CD4-positive, alpha-beta T cell treated with Interleukin-15 for 4 hours (primary cell): ENCODE measurements around the gene GTF2H2C_2.
"Not testable (repeated sequence)": the region's sequence is repeated elsewhere in the genome, so short reads cannot be mapped to it uniquely, and the experiment has no call there.

ENCODE experiments used
- DNase-seq: peaks from one replicate; pipeline ENCODE4 v3.0.0-alpha.2; 2020; ENCODE audit warnings: low spot score

The GTF2H2C_2 gene

DNA sequence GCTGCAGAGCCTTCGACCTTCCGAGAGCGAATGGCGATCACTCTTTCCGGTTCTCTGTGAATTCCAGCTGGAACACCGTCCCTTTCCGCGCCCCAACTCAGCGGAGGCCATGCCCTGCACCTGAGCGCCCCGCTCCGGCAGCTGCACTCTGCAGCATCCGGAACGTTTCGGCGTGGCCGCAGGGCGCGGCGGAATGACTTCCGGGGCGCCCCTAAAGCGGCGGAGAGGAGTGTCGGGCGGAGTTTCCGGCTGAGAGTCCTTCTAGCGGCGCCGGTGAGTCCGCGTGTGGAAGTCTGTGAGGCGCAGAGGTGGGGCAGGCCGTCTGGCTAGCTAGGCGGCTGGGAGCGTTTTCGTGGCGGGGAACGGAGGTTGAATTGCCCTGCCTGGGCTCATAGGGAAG lies at the start of gene GTF2H2C_2:
TSS of gene GTF2H2C_2 (plus strand) at position 252 of the 400 bp plus-strand sequence.
- not testable (repeated sequence) for DNase-seq

DNA sequence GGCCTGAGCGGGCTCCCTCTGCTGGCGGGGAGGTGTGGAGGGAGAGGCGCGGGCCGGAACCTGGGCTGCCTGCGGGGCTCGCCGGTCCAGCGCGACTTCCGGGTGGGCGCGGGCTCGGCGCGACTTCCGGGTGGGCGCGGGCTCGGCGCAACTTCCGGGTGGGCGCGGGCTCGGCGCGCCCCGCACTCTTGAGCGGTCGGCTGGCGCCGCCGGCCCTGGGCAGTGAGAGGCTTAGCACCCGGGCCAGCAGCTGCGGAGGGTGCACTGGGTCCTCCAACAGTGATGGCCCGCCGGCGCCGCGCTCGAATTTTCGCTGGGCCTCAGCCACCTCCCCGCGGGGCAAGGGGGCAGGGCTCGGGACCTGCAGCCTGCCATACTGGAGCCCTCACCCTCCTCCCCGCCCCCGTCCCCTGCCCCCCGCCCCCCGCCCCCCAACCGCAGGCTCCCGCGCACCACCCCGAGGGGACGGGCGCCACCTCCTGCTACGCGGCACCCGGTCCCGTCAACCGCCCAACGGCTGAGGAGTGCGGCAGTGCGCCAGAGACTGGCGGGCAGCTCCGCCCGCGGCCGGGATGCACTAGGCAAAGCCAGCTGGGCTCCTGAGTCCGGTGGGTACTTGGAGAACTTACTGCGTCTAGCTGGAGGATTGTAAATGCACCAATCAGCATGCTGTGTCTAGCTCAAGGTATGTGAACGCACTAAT lies 14.0 kb upstream of the GTF2H2C_2 start:
- peak; percentile 52 for DNase-seq

- not testable (repeated sequence) for DNase-seq
These were observed 6.2 kb downstream of the GTF2H2C_2 start for GRCh38 chr5:70421322-70421721.

DNA sequence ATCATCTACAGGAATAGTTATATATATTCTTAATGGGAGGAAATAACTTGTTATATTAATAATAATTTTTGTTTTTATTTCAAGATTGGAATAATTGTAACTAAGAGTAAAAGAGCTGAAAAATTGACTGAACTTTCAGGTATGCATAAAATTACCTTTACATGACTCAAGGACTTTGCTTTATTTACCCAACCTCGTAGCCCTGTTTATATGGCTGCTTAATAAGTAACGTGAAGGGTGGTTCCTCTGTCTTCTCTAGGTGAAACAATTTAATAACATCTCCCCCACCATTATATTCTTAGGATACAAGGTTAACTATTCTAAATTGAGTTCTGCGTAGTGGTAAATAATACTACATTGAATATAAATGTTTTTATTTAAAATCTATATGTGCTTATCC lies 8.0 kb downstream of the GTF2H2C_2 start:
- not testable (repeated sequence) for DNase-seq

- DNase-seq, result not testable (repeated sequence)
These were observed 23.4 kb downstream of the GTF2H2C_2 start for GRCh38 chr5:70438518-70438917.

- not testable (repeated sequence) for DNase-seq
These were observed 34.4 kb downstream of the GTF2H2C_2 start for GRCh38 chr5:70449565-70449964.

DNA sequence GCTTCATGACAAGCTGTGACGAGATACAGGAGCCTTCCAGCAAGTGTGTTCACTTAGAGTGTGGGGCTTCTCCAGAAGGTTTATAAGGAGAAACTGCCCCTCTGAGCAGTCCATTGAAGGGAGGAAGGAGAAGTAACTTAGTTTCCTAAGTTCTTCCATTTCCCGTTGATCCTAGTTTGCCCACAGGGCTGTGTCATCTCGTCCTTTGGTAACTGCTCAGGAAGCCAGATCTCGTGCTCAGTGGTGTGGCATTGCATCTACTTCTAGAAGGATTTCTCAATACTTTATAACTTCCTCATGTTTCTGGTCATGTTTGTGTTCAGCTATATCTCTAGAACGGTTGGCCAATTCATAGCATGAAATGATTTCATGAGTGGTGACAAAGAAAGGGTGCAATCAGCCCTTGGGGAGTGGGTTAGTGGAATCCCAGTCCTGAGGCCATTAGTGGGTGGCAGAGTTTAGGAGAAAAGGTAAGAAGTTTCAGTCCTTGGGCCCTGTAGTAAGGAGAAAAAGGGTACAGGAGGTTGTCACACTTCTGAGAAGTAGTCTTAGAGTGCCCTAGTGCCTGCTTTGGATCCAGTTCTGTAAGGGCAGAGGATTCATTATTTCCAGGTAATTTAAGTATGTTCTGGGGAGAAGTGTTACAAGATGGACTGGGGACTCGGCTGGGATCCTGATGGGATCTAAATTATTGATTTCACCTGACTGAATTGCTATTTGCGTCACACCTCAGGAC lies 36.2 kb downstream of the GTF2H2C_2 start:
- DNase-seq, result not testable (repeated sequence)

DNA sequence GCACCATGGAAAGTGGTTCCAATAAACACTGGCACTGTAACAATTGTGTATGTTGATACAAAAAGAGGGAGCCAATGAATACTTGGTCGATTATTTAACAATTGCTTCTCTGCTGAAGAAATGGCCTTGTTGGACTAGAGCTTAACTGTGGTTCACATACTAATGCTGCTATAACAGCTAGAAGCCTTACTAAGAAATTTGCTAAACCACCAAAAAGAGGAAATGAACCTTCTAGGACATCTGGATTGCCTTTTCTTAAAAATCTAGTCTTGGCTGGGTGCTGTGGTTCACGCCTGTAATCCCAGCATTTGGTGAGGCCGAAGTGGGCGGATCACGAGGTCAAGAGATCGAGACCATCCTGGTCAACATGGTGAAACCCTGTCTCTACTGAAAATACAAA lies 41.9 kb downstream of the GTF2H2C_2 start:
- not testable (repeated sequence) for DNase-seq

GRCh38 chr5:70459188-70459587 lies 44.0 kb downstream of the GTF2H2C_2 start:
- not testable (repeated sequence) for DNase-seq

GRCh38 chr5:70461984-70462383 lies 46.8 kb downstream of the GTF2H2C_2 start:
- DNase-seq, result not testable (repeated sequence)

GRCh38 chr5:70464019-70464637 lies 49.0 kb downstream of the GTF2H2C_2 start:
- not testable (repeated sequence) for DNase-seq

- not testable (repeated sequence) for DNase-seq
These were observed 54.9 kb downstream of the GTF2H2C_2 start for GRCh38 chr5:70469926-70470509.
